OCI-LY1 (cell line): Measurements from ENCODE around the gene PDE2A.

Experiments
- CTCF ChIP-seq: fragments of 200-600 bp; sonication (generic), shearing (Covaris generic); IDR thresholded peaks from 2 replicates; pipeline ENCODE4 v1.5.1; 2017; ENCODE audit warnings: mild to moderate bottlenecking, antibody characterized with exemption, low read length, moderate library complexity, mixed read lengths
- EZH2 ChIP-seq: fragments of 200-600 bp; sonication (generic), shearing (Covaris generic); IDR thresholded peaks from 2 replicates; pipeline ENCODE4 v1.8.0; 2017; ENCODE audit warnings: borderline replicate concordance, mixed run types, mild to moderate bottlenecking, antibody characterized with exemption, low read length, moderate library complexity, mixed read lengths

- TF ChIP-seq CTCF, result no peak
- TF ChIP-seq EZH2, result no peak
These were observed 89.2 kb downstream of the PDE2A start for GRCh38 chr11:72584939-72585597.
